GM19023 (cell line): ENCODE results near the gene PMEPA1.
A peak's percentile ranks its signal among the peaks of the same experiment; 100 is the strongest.

Source experiments
- ATAC-seq: cut with Tn5 transposase; IDR thresholded peaks from one replicate; pipeline ENCODE4 v1.9.1; 2021; ENCODE audit warnings: mild to moderate bottlenecking, moderate library complexity; ENCODE audit not compliant: unreplicated experiment

The PMEPA1 gene

DNA sequence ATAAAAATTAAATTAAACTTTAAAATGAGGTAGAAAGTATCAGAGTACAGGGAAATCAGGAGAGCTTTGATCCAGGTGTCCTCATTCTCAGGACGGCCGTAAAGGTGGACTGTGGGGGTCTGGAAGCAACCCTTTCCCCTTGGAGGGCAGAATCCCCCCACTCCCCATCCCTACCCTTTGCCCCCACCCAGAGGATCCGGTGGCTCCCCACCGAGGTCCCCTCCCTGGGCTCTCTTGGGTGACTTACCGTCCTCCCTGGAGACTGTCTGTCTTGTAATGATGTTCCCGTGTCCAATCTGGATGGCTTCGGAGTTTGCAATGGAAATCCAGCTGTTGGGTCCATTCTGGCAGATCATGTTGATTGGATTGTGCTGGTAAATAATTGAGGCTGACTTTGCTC is 96.9 kb downstream of the PMEPA1 start:
- ATAC-seq: no peak

DNA sequence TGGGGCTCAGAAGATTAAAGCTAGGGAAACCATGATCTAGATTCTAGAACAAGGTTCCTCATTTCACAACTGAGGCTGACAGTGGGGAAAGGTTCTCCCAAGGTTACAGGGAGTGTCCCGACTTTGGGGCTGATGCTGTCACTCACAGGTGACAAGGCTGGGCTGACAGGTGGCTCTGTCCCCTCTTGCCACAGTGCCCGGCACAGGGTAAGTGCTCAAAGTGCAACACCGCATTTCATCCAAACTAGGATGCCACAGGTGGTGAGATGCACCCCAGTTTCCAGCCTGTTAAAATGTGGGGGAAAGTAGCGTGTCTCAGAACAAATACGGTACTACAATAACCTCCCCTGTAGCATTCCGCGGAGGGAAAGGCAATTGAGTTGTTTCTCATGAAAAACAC is 97.4 kb downstream of the PMEPA1 start:
- no peak for ATAC-seq

DNA sequence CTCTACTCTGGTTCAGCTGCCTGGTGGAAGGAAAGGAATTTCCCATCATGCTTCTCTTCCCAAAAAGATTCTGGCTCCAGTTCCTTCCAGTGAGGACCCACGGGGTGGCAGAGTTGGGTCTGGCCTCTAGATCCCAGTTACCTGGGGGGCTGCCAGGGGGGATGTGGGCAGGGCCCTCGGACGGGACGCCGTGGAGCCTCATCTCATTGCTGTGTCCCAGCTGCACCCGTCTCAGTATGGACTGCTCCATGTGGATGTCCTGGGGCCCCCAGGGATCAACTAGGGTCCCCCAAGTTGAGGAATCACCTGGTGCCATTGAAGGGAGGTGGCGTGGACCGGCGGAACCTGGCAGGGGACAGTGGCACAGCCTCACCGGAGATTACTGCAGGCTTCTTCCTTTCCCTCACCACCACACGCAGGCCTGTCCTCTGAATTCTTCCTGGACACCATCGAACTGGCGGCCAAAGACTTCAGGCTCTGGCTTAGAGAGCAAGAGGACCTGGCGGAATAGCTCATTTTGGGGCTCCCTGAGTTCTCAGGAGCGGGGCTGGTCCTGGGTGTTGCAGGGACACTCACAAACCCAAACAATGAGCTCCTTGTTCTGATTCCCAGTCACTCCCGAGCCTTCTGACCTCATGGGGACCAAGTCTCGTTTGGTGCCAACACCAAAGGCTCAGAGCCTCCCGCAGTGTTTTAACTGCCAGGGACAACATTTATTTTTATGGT is 98.1 kb downstream of the PMEPA1 start:
- no peak for ATAC-seq

GRCh38 chr20:57610261-57610952 is 99.4 kb downstream of the PMEPA1 start:
- no peak for ATAC-seq

GRCh38 chr20:57609842-57610167 is 100.0 kb downstream of the PMEPA1 start:
- no peak for ATAC-seq

DNA sequence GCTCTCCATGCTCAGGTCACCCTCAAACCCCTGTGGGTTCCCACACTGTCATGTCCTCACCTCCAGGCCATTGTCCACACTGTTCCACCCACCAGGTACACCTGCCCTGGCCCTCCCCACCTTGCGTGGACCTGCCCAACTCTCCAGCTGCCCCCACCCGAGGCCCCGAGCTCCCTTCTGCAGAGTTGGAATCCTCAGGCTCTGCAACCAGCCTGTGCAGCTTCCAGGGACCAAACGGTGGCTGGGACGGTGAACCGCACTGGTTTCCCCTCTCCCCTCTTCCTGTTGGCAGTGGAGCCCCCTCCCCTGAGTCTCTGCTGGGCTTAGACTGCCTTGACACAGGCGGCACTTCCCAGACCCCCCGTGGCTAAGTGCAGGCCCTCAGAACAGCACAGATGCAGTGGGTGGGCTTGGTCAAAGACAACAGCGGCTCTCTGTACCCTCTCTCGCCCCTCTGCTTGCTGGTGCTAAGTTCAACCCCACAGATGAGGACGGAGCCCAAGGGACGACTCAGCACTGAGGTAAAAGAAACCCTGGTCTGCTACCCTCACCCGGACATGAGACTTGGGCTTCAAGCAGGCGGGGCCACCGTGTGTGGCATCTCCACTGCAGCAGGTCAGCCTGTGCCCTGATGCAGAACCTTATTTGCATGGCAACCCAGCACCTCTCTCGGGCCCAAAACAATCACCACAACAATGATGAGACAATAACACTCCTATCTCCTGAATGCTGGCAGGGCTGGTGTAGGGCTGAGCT is 100.6 kb downstream of the PMEPA1 start:
- no peak for ATAC-seq

- no peak for ATAC-seq
These were observed 101.3 kb downstream of the PMEPA1 start for GRCh38 chr20:57608516-57608915.

GRCh38 chr20:57605878-57606277 is 103.9 kb downstream of the PMEPA1 start:
- no peak for ATAC-seq

GRCh38 chr20:57605045-57605444 is 104.8 kb downstream of the PMEPA1 start:
- ATAC-seq: no peak

DNA sequence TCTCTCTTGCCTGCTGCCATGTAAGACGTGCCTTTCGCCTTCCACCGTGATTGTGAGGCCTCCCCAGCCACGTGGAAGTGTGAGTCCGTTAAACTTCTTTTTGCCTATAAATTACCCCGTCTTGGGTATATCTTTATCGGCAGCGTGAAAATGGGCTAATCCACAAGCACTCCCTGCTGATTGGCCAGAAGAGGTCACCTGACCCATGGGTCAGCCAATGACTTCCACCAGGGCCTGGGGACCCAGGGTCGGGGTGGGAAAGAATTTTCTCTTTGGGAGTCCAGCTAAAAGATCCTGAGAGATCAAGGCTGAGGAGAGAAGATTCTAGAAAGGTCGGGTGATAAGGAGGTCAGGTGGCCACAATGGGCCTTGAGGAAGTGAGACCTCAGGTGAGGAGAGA is 106.7 kb downstream of the PMEPA1 start:
- no peak for ATAC-seq

DNA sequence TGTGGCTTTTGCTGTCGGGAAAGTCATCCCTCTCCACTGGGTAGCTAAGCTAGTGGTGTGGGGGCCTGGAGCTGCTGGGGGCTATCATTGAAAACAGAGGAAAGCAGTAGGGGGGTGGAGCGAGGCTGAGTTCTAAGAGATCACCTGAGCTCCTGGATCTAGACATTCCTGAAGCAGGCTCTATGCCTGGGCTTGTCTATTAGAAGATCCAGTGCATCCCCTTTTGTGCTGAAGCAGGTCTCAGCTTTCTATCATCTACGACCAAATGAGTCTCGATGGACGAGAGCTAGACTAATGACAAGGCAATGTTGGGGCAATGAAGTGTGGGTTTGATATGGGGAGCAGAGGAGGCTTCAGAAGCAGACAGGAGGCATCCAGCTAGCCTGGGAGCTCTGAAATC is 108.1 kb downstream of the PMEPA1 start:
- ATAC-seq: no peak

- no peak for ATAC-seq
These were observed 108.6 kb downstream of the PMEPA1 start for GRCh38 chr20:57601211-57601570.

- ATAC-seq: peak; percentile 42
These were observed 109.2 kb downstream of the PMEPA1 start for GRCh38 chr20:57600320-57601210.

GRCh38 chr20:57598491-57598890 is 111.3 kb downstream of the PMEPA1 start:
- no peak for ATAC-seq
